ENCODE results near the gene ZNF565.
"Not testable (repeated sequence)": the region's sequence is repeated elsewhere in the genome, so short reads cannot be mapped to it uniquely, and the experiment has no call there.

ZNF565 gene

GRCh38 chr19:36214386-36215275, at the start of gene ZNF565, which contains the start of gene ZNF146:
TSS of gene ZNF565 (minus strand) at chr19:36214665. CDS start at chr19:36201985, 12,680 bp downstream.
TSS of gene ZNF146 (plus strand) at chr19:36215106. CDS start at chr19:36236441, 21,335 bp downstream.
- peak; percentile 90 to 92 for DNase-seq

- DNase-seq, result no peak
These were observed 44.7 kb upstream of the ZNF565 start for GRCh38 chr19:36259211-36259610.

GRCh38 chr19:36258028-36258875, 43.8 kb upstream of the ZNF565 start:
- DNase-seq, result no peak

GRCh38 chr19:36257520-36257876, 43.0 kb upstream of the ZNF565 start:
- no peak for DNase-seq

- DNase-seq, result no peak
These were observed 42.5 kb upstream of the ZNF565 start for GRCh38 chr19:36256853-36257519.

- DNase-seq, result no peak
These were observed 41.6 kb upstream of the ZNF565 start for GRCh38 chr19:36256064-36256463.

GRCh38 chr19:36255316-36255715, 40.9 kb upstream of the ZNF565 start:
- DNase-seq, result no peak

GRCh38 chr19:36254848-36255247, 40.4 kb upstream of the ZNF565 start:
- DNase-seq, result no peak

- no peak for DNase-seq
These were observed 37.6 kb upstream of the ZNF565 start for GRCh38 chr19:36252047-36252446.

- no peak for DNase-seq
These were observed 31.6 kb upstream of the ZNF565 start for GRCh38 chr19:36246006-36246481.

- peak in 1 of 2 experiments; percentile 5 for DNase-seq
These were observed 30.9 kb upstream of the ZNF565 start for GRCh38 chr19:36245210-36246005.

- no peak for DNase-seq
These were observed 29.6 kb upstream of the ZNF565 start for GRCh38 chr19:36244066-36244465.

- DNase-seq, result no peak
These were observed 22.5 kb upstream of the ZNF565 start for GRCh38 chr19:36236946-36237310.

GRCh38 chr19:36236304-36236945, 22.0 kb upstream of the ZNF565 start:
- DNase-seq, result no peak

GRCh38 chr19:36233626-36234025, 19.2 kb upstream of the ZNF565 start:
- not testable (repeated sequence) for DNase-seq

- DNase-seq, result no peak
These were observed 10.9 kb upstream of the ZNF565 start for GRCh38 chr19:36225219-36225892.

GRCh38 chr19:36222503-36222902, 8.0 kb upstream of the ZNF565 start:
- no peak for DNase-seq

- DNase-seq, result no peak
These were observed 7.0 kb upstream of the ZNF565 start for GRCh38 chr19:36221474-36221873.

GRCh38 chr19:36215276-36216123, 1.0 kb upstream of the ZNF565 start:
- no peak for DNase-seq

- DNase-seq, result no peak
These were observed 1.6 kb downstream of the ZNF565 start for GRCh38 chr19:36212895-36213294.
